H9 (cell line): ENCODE results near the gene CYP27C1. TPM values are rescaled to one million over a fixed set of nuclear protein-coding genes. Genes with fewer than 3 reads are reported as not detected.

Experiments
- DNase-seq: peaks from one replicate; pipeline ENCODE4 v3.0.0-alpha.2; 2017
- H2AFZ ChIP-seq: one replicate; pipeline ENCODE4 v1.6.1; 2013; ENCODE audit warnings: mild to moderate bottlenecking, low read length, control low read depth, moderate library complexity
- H2AK5ac ChIP-seq: 2 replicates; pipeline ENCODE4 v1.6.1; 2013; ENCODE audit warnings: low read length, control low read depth, mixed read lengths; ENCODE audit not compliant: insufficient read length
- H2BK120ac ChIP-seq: one replicate; pipeline ENCODE4 v1.6.1; 2013; ENCODE audit warnings: low read depth, mild to moderate bottlenecking, low read length, control low read depth, inconsistent platforms; ENCODE audit not compliant: poor library complexity, severe bottlenecking
- H2BK12ac ChIP-seq: 2 replicates; pipeline ENCODE4 v1.6.1; 2013; ENCODE audit warnings: low read length, control low read depth, mixed read lengths, low read depth; ENCODE audit not compliant: insufficient read length
- H2BK15ac ChIP-seq: 2 replicates; pipeline ENCODE4 v1.6.1; 2013; ENCODE audit warnings: low read depth, low read length, control low read depth
- H2BK20ac ChIP-seq: one replicate; pipeline ENCODE4 v1.6.1; 2013; ENCODE audit warnings: low read depth, mild to moderate bottlenecking, low read length, control low read depth, inconsistent platforms; ENCODE audit not compliant: poor library complexity, severe bottlenecking
- H2BK5ac ChIP-seq: 2 replicates; pipeline ENCODE4 v1.6.1; 2013; ENCODE audit warnings: low read length, control low read depth, mixed read lengths; ENCODE audit not compliant: insufficient read length
- H3K14ac ChIP-seq: 2 replicates; pipeline ENCODE4 v1.6.1; 2013; ENCODE audit warnings: low read length, control low read depth; ENCODE audit not compliant: insufficient read depth
- H3K18ac ChIP-seq: 2 replicates; pipeline ENCODE4 v1.6.1; 2013; ENCODE audit warnings: low read depth, mild to moderate bottlenecking, mixed read lengths, low read length, control low read depth; ENCODE audit not compliant: insufficient read length
- H3K23ac ChIP-seq: 2 replicates; pipeline ENCODE4 v1.6.1; 2013; ENCODE audit warnings: low read length, control low read depth, mixed read lengths, low read depth; ENCODE audit not compliant: insufficient read length
- H3K23me2 ChIP-seq: 2 replicates; pipeline ENCODE4 v1.6.1; 2013; ENCODE audit warnings: low read depth, mild to moderate bottlenecking, mixed read lengths, low read length, control low read depth; ENCODE audit not compliant: insufficient read length, poor library complexity, severe bottlenecking
- H3K27ac ChIP-seq: 2 replicates; pipeline ENCODE4 v1.5.1; 2013; ENCODE audit warnings: low read length, control low read depth, mixed read lengths, low read depth; ENCODE audit not compliant: insufficient read length
- H3K27me3 ChIP-seq: 2 replicates; pipeline ENCODE4 v1.6.1; 2013; ENCODE audit warnings: low read length, control low read depth, inconsistent platforms; ENCODE audit not compliant: insufficient read depth
- H3K4ac ChIP-seq: 2 replicates; pipeline ENCODE4 v1.6.1; 2013; ENCODE audit warnings: low read depth, mild to moderate bottlenecking, control low read depth, inconsistent platforms, low read length, moderate library complexity
- H3K4me1 ChIP-seq: 2 replicates; pipeline ENCODE4 v1.6.1; 2013; ENCODE audit warnings: low read length, control low read depth, inconsistent platforms; ENCODE audit not compliant: insufficient read depth
- H3K4me2 ChIP-seq: 2 replicates; pipeline ENCODE4 v1.6.1; 2013; ENCODE audit warnings: low read length, control low read depth, mixed read lengths; ENCODE audit not compliant: insufficient read length, insufficient read depth
- H3K56ac ChIP-seq: 2 replicates; pipeline ENCODE4 v1.6.1; 2013; ENCODE audit warnings: low read depth, mild to moderate bottlenecking, mixed read lengths, low read length, control low read depth; ENCODE audit not compliant: insufficient read length
- H3K79me1 ChIP-seq: 2 replicates; pipeline ENCODE4 v1.6.1; 2013; ENCODE audit warnings: low read depth, mild to moderate bottlenecking, moderate library complexity, low read length, control low read depth, inconsistent platforms; ENCODE audit not compliant: insufficient read depth, poor library complexity, severe bottlenecking
- H3K79me2 ChIP-seq: 2 replicates; pipeline ENCODE4 v1.6.1; 2013; ENCODE audit warnings: low read length, control low read depth, inconsistent platforms; ENCODE audit not compliant: insufficient read depth
- H3K9ac ChIP-seq: 2 replicates; pipeline ENCODE4 v1.6.1; 2013; ENCODE audit warnings: low read length, control low read depth, mixed read lengths; ENCODE audit not compliant: insufficient read length; ENCODE audit errors: extremely low read depth
- H3K9me3 ChIP-seq: one replicate; pipeline ENCODE4 v1.6.1; 2013; ENCODE audit warnings: low read depth, low read length, inconsistent platforms; ENCODE audit not compliant: control insufficient read depth
- H3T11ph ChIP-seq: one replicate; pipeline ENCODE4 v1.6.1; 2013; ENCODE audit warnings: mild to moderate bottlenecking, low read length, control low read depth, inconsistent platforms
- H4K20me1 ChIP-seq: one replicate; pipeline ENCODE4 v1.6.1; 2013; ENCODE audit not compliant: control insufficient read depth, insufficient read length, insufficient read depth
- H4K5ac ChIP-seq: 2 replicates; pipeline ENCODE4 v1.6.1; 2013; ENCODE audit warnings: low read depth, mild to moderate bottlenecking, mixed read lengths, low read length, control low read depth; ENCODE audit not compliant: insufficient read length
- H4K8ac ChIP-seq: replicated peaks from 2 replicates; pipeline ENCODE4 v1.6.1; 2013; ENCODE audit warnings: low read length, control low read depth, mixed read lengths, low read depth; ENCODE audit not compliant: insufficient read length
- H4K91ac ChIP-seq: 2 replicates; pipeline ENCODE4 v1.6.1; 2013; ENCODE audit warnings: low read depth, mild to moderate bottlenecking, moderate library complexity, mixed read lengths, low read length, control low read depth; ENCODE audit not compliant: insufficient read length
- H3K27ac Mint-ChIP-seq, 3 experiments: 2 replicates in 2 of 3; 3 replicates in 1 of 3; pipeline ENCODE4 v1.8.0; 2020 to 2021; ENCODE audit warnings: mixed read lengths in 3 of 3, mild to moderate bottlenecking in 1 of 3, moderate library complexity in 1 of 3
- H3K27me3 Mint-ChIP-seq: 2 replicates; pipeline ENCODE4 v1.8.0; 2021; ENCODE audit warnings: low read depth, mild to moderate bottlenecking, moderate library complexity, mixed read lengths
- H3K36me3 Mint-ChIP-seq, 3 experiments: 2 replicates in 2 of 3; 3 replicates in 1 of 3; pipeline ENCODE4 v1.8.0; 2020 to 2021; ENCODE audit warnings: low read depth in 3 of 3, mixed read lengths in 3 of 3; ENCODE audit not compliant: insufficient read depth in 1 of 3
- H3K4me1 Mint-ChIP-seq, 2 experiments: 2 replicates each; pipeline ENCODE4 v1.8.0; 2020; ENCODE audit warnings: mixed read lengths in 2 of 2
- H3K4me3 Mint-ChIP-seq, 2 experiments: 2 replicates in 1 of 2; 3 replicates in 1 of 2; pipeline ENCODE4 v1.8.0; 2020 to 2021; ENCODE audit warnings: mild to moderate bottlenecking in 2 of 2, mixed read lengths in 2 of 2, moderate library complexity in 1 of 2
- H3K9me3 Mint-ChIP-seq, 2 experiments: 2 replicates in 1 of 2; 3 replicates in 1 of 2; pipeline ENCODE4 v1.8.0; 2020; ENCODE audit warnings: mild to moderate bottlenecking in 2 of 2, mixed read lengths in 2 of 2, moderate library complexity in 1 of 2
- CTCF ChIP-seq: fragments of 200-600 bp; sonication (generic); conservative IDR thresholded peaks from 3 replicates; pipeline ENCODE4 v1.8.0; 2021; ENCODE audit warnings: antibody characterized with exemption, mild to moderate bottlenecking
- WGBS: extraction: QIAGEN DNeasy Blood & Tissue Kit; methylation state at CpG from one replicate; pipeline ENCODE4 v1.1.7; 2013; ENCODE audit warnings: missing lambda C conversion rate, low lambda C conversion rate, mixed read lengths; ENCODE audit not compliant: insufficient read length; ENCODE audit errors: extremely low coverage; 5-methylcytosine and 5-hydroxymethylcytosine counted together
- total RNA-seq: library from RNA; stranded (reverse); gene quantifications from 2 replicates; pipeline ENCODE4 v1.2.1, GENCODE V29; 2021

CYP27C1 gene
- total RNA-seq, 1 experiment from 2014 or later, result 2.3 TPM

- no peaks in the 10 kb centered on the region for H3K27me3 ChIP-seq
- no CpG with 5 or more reads among the region's 6 CpGs for WGBS
Measured at GRCh38 chr2:127172306-127172705, 47.8 kb downstream of the CYP27C1 start.

More at GRCh38 chr2:127172306-127172705, 47.8 kb downstream of the CYP27C1 start:
- Histone ChIP-seq H3K4me2 (no peak overlapping the region), H2AFZ (no peak overlapping the region), H3T11ph (no peak overlapping the region), H2BK12ac (no peak overlapping the region), H2BK20ac (no peak overlapping the region), H3K9ac (no peak overlapping the region), H3K23ac (no peak overlapping the region), H3K27ac (no peak overlapping the region), H2BK5ac (no peak overlapping the region), H4K20me1 (no peaks in the 10 kb centered on the region), H4K5ac (no peak overlapping the region), H3K4me1 (peaks cover 2% of the 10 kb centered on the region; the same call in 1 of the 2 replicates), H3K18ac (no peak overlapping the region), H2BK15ac (no peak overlapping the region), H4K91ac (no peak overlapping the region), H3K79me1 (no peaks in the 10 kb centered on the region), H3K9me3 (no peaks in the 10 kb centered on the region), H2BK120ac (no peak overlapping the region), H3K23me2 (no peaks in the 10 kb centered on the region), H4K8ac (no peak overlapping the region), H3K79me2 (no peaks in the 10 kb centered on the region), H2AK5ac (no peak overlapping the region), H3K56ac (no peak overlapping the region), H3K14ac (no peak overlapping the region), H3K4ac (no peak overlapping the region)
- Mint-ChIP-seq H3K4me1 (peaks cover 13 to 19% of the 10 kb centered on the region in 2 experiments), H3K4me3 (no peak overlapping the region), H3K27me3 (peaks cover 8% of the 10 kb centered on the region), H3K9me3 (no peaks in the 10 kb centered on the region; a peak in 1 of 5 replicates), H3K27ac (no peak overlapping the region), H3K36me3 (no peaks in the 10 kb centered on the region)
- DNase-seq, result no peak
- TF ChIP-seq CTCF, result no peak
